Iris pigment epithelial cell (primary cell): ENCODE results near the gene EPHX1.
A peak's percentile ranks its signal among the peaks of the same experiment; 100 is the strongest.
"Not testable (repeated sequence)": the region's sequence is repeated elsewhere in the genome, so short reads cannot be mapped to it uniquely, and the experiment has no call there.

Experiments
- DNase-seq: peaks from one replicate; pipeline ENCODE4 v3.0.0-alpha.2; 2011; ENCODE audit warnings: low read depth

The EPHX1 gene

DNA sequence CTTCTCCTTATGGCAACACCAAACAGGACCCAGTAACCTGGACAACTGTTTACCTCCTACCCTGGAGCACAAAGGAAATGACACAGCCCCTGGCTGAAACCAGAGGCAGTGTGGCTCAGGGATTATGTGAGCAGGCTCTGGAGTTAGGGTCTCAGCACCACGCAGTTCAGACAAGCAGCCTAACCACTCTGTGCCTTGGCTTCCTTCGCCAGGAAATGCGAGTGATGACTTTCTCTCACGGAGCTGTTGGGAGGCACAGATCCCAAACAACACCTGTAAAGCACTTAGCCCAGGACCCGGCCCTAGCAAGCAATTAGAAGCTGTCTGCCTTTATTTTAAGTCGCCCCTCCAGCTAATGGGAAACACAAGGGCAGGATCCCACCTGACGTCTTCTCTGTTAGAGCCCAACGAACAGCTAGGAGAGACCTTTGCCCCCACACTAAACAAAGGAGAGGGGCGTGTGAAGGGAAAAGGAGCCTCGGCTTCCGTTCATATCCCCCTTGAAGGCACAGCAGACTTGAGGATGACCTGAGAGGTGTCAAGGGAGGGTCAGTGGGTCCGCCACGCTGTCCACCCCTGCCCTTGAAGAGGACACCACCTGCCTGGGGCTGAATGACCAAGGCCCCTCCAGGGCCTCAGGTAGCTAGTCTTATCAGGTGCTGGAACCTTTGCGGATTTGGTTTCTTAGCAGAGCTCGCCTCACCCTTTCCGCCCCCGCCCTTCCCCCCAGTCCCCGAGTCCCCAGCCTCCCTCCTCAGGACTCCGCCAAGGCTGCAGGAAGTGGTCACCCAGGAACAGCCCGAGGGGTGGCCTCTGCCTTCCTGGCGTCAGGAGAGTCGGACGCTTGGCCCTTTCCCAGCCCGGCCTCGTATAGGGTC, 71.4 kb downstream of the EPHX1 start:
- no peak for DNase-seq

DNA sequence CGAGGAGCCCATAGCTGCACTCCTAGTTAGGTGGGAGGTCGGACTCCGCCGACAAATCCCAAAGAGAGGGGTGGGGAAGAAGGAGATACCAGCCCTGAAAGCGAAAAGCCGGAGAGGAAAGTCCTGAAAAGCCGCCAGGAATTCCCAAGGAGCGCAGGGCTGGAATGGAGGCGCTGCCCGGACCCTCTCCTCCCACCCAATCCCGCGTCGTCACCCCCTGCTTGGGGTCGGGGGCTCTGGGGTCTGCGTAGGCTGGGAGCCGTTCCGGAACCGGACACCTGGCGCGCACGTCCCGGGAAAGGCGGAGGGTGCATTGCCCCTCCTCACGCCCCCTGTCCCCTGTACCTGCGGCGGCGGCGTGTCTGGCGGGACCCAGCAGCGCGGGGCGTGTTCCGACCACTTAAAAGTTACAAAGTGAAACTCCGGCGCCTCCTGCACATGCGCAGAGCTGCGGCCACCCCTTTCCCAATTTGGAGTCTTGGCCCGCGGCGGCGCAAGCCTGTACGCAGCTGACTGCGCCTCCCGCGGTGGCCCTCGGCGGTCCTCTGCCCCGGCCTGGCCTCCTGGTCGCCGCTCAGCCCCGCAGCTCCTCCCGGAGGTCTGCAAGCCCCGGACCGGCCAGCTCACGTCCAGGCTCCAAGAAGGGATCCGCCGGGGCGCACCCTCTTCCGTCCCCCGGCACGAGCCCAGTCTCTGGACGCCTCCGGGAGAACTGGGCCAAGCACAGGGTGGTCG, 72.2 kb downstream of the EPHX1 start, which contains the start of gene TMEM63A:
Gene TMEM63A, minus strand, starts transcription at position 422 of the 735 bp plus-strand sequence. CDS start 4,800 bp downstream, outside the sequence.
- DNase-seq = peak; percentile 74

DNA sequence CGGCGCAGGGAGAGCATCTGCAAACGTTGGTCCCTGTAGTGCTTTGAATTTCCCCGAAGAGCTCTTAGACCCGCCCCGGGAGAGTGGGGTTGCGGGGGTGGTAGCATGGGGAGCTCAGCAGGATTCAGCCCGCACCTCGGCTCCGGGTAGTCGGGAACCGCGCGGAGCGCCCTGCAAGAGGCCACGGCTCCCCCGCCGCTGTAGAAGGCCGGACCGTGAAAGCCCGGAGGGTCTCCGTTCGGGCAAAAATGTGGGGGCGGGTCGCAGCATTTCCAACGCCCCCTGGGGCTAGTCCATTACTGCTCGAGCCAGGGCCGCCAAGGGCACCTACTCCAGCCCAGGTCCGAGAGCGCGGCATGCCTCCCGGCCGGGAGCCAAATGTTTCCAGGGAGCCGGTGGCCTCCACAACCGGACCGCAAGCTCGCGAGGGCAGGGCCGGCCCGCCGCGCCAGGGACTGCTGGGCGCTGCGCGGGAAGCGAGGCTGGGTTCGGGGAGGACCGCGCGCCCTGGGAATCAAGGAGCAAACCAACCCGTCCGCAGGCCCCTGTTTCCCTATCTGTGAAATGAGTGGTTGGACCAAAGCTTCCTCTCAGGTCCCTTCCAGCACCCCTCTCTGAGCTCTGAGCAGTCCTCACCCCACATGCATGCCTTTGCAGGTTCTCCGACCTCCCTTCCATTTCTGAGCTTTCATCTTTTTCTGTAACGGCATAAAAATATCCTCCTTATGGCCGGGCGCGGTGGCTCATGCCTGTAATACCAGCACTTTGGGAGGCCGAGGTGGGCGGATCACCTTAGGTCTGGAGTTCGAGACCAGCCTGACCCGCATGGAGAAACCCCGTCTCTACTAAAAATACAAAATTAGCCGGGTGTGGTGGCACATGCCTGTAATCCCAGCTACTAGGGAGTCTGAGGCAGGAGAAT, 73.0 kb downstream of the EPHX1 start:
- peak; percentile 55 for DNase-seq

DNA sequence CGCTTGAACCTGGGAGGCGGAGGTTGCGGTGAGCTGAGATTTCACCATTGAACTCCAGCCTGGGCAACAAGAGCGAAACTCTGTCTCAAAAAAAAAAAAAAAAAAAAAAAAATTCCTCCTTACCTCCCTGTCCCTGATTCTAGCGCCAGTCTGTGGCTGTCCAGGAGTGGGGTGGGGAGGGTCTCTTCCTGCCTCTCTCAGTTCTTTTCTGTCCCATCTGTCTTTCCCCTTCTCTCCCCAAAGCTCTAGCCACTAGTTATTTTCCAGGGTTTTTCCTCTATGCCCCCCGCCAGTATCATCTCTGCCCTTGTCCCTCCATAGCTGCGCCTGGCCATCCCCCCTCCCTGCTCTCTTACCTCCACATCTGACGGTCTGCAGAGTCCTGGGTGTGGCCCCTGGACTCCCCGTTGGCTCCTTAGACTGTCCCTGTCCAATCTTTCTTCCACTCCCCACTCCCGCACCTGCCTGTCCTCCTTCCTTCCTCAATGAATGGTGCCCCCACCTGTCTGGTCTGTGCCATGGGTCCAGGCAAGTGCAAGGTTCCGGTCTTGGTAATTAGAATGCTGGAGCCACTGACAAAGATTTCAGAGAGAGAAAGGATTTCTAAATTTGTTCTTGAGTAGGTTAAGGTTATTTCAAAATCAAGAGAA, 73.8 kb downstream of the EPHX1 start:
- DNase-seq = no peak

DNA sequence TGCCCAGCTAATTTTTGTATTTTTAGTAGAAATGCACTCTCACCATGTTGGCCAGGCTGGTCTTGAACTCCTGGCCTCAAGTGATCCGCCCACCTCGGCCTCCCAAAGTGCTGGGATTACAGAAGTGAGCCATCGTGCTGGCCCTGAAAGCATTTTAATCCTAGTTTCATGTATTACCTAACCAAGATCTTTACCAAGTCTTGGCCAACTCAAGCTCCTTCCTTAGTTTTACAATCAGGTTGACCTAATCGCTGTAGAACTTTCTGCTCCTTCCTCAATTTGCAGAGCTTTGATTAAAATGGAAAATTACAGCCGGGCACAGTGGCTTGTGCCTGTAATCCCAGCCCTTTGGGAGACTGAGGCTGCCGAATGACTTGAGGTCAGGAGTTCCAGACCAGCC, 75.4 kb downstream of the EPHX1 start:
- no peak for DNase-seq

DNA sequence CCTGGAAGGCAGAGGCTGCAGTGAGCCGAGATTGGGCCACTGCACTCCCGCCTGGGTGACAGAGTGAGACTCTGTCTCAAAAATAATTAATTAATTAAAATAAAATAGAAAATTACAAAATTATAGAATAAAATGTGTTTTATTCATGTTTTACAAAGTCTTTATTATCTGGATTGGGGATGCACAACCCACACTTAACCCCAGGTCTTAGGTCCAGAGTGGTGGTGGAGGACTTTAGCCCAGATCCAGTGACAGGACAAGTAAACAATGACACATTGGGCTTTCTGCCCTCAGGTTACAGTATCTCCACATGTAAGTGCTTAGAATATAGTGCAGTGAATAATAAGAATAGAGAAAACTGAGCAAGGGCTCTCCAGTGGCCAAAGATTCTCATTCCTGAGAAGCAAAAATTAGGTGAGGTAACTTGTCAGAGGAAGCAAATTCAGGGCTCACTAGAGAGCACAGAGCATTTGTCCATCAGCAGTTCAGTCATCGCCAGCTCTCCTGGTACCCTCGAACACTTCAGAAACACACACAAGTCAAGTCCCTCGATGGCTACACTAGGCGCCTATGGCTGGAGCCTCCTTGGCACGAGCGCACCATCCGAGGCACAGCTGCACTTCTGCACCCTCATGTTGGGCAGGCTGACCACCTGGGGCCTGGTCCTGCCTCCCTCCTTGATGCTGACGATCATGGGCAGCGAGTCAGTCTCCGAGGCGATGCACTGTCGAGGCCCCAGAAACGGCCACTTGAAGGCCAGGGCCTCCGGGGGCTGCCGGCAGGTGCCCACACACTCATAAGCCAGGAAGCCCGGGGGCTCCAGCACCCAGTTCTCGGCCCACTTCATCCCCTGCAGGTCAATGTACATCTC, 76.5 kb downstream of the EPHX1 start:
- DNase-seq = no peak

DNA sequence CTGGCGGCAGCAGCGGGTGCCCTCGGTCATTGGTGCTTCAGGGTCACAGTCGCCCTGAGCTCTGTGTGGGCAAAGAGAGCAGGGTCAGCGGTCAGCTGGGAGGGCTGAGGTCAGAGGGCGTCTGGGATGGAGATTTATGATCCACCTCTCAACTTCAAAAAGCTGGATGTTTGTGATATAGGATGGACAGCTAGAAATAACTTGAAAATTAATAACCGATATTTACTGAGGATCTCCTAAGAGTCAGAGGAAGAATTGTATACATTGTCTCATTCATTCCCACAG, 77.0 kb downstream of the EPHX1 start:
- no peak for DNase-seq

DNA sequence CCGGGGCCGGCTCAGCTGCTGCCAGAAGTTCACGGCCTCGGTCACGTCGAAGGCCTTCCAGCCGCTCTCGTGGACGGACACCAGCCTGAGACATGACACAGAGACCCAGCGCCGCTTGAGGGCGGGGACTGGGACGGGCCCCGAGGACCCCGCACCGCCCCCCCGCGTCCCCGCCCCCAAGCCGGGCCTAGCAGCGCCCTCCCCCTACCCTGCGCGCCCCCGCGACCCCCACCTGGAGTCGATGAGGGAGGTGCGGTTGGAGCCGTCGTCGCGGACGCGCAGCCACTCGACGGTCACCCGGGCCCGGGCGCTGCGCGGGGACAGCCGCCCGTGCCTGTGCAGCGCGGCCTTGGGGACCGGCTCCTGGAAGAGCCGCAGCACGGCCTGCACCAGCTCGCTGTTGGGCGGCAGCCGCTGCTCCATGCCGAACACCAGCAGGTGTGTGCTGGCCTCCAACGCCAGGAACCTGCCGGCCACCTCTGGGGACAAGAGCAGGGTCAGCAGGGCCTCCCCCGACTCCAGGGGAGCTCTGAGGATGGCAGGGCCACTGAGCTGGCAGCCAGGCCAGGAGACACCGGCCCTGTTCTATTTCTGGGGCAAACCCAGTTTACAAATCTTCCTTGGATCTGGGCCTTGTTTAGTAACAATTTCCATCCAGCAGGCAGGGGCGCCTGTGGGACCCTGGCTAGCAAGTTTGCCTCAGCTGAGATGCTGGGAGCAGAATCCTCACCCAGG, 77.8 kb downstream of the EPHX1 start:
- DNase-seq = not testable (repeated sequence)

DNA sequence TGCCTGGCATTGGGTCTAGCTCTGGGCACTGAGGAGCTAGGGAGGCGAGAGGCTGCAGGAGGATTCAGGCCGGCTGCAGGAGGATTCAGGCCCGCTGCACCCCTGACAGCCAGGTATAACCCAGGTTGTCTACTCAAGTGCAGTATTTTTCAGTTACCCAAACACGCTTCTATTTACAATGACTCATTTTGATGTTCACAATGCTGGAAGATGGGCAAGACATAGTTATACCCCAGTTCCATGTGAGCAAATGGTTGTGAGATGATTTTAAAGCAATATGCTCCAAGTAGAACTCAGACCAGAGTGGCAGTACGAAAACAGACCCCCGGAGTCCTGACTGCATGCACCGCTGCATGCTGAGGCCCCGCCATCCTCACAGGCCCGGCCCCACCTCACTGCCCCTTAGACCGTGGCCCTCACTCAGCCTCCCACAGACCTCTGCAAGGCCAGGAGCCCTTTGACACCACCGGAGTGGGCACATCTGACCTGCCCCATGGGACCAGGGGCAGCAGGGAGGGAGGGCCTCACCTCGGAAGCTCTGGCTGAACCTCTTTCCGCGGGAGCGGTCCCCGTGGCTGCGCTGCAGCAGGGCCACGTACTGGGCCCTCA, 78.5 kb downstream of the EPHX1 start:
- no peak for DNase-seq

DNA sequence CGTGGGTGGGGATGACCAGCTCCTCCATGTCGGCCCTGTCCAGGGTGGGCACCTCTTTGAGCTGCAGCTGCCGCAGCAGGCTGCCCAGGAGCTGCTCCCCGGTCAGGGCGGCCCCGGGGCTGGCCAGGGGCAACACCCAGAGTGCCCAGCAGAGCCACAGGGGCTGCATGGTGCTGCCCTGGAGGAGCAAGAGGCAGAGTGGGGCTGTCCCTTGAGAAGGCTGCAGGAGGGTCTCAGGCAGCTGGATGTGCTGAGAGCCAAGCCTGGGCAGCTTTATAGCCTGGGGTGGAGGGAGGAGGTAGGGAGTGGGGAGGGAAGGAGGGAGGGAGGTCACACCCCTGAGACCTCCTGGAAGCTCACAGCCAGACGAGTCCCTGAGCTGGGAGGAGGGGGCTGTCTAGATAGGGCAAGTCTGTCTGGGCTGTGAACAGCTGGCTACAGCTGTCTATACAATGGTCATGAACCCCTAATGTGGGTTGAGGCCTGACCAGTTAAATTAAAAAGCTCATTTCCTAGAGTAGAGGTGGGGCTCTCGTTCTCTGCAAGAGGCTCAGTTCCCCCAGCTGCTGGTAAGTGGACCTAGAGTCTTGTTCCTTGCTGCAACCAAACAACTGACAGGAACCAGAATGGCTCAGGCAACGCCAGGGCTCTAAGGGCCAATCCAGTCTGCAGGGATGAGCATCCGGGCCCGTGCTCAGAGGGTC, 79.1 kb downstream of the EPHX1 start, which contains the start of gene LEFTY1:
Gene LEFTY1, minus strand, starts transcription at position 249 of the 704 bp plus-strand sequence. Its CDS starts 80 bp downstream, at position 169.
- no peak for DNase-seq

DNA sequence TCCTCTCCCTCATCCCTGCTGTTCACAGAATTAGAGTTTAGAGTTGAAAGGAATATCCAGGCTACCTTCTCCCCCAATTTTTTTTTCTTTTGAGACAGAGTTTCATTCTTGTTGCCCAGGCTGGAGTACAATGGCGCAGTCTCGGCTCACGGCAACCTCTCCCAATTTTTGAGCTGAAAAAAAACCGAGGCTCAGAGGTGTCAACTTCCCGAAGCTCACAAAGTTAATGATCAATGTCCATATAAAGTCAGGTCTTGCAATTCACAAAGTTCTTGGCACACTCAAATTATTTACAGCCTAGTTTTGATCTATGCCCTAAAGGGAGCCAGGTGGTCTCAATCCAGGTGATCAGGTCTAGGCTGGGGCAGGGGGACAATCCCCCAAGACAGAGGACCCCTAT, 79.8 kb downstream of the EPHX1 start:
- no peak for DNase-seq

DNA sequence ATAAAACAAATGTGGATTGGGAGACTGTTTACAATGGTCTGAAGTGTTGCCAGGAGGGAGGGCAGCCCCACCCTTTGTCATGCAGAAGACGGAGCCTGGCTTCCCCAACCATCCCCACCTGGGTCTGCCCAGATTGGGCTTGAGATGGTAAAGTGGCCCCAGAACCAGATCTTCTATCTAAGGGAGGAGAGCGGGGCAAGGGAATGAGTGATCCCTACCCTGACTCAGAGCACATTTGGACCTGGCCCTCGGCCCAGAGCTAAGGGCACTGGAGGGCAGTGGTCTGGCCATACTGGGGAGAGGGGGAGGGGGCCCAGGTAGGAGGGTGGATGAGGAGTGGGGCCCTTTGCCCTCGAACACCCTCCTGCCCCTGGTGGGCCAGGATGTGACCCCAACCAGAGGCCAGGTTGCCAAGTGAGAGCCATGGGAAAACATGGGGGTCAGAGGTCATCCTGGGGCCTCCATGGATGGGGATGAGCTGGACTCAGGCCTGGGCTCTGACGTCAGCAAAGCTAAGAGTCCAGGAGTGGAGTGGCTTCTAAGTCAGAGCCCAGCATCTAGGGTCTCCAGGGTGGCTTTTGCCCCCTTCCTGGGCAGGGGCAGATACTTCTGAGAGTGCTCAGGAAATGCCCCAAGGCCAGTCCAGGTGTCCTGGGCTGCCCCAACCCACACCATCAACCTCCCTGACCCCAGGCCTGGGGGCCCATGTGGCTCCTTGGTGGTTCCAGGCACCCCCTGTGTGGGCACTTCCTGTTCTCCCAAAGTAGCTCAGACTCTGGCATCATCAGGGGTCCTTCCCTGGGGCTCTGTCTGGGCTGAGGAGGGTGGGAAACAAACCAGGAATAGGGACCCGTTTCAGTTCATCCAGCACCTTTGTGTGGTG, 80.7 kb downstream of the EPHX1 start:
- DNase-seq = no peak

DNA sequence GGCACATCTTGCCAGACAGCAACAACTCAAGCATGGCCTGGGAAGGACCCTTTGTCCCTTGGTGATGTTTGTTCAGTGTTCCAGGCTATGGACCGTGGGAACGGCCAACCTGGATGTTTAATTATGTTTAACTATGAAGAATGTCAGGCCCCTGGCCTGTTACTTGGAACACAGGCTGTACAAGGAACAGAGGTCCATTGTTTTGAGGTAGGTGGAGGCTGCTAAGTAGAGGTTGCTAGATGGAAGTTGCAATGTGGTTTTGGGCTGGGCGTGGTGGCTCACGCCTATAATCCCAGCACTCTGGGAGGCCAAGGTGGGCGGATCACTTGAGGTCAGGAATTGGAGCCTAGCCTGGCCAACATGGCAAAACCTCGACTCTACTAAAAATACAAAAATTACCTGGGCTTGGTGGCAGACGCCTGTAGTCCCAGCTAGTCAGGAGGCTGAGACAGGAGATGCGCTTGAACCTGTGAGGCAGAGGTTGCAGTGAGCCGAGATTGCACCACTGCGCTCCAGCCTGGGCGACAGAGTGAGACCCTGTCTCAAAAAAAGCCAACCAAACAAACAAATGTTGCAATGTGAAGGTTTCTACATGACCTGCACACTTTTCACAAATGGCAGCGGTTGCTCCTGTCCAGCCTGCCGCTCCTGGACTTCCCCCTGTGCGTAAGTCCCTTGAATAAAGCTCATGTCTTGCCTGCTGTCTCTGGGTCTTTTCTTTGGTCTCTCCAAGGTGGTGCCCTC, 81.5 kb downstream of the EPHX1 start:
- no peak for DNase-seq

DNA sequence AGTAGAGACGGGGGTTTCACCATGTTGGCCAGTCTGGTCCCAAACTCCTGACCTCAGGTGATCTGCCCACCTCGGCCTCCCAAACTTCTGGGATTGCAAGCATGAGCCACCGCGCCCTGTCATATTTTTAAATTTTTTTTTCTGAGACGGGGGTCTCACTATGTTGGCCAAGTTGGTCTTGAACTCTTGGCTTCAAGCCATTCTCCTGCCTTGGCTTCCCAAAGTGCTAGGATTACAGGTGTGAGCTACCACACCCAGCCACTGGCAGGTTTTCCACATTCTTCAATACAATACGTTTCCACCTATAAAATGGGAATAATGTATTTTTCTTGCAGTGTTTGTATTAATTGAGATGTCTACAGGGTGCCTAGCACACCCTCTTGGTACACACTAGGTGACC, 82.4 kb downstream of the EPHX1 start:
- no peak for DNase-seq
